ENCODE results near the gene AUH. TPM values are rescaled to one million over a fixed set of nuclear protein-coding genes. Genes with fewer than 3 reads are reported as not detected.

The AUH gene
- total and polyA plus RNA-seq, 10 of the 15 experiments (the other 5 are each of a cell fraction or from before 2014, with no cell fraction given): 1.7 to 7.3 (median 4.6) TPM

DNA sequence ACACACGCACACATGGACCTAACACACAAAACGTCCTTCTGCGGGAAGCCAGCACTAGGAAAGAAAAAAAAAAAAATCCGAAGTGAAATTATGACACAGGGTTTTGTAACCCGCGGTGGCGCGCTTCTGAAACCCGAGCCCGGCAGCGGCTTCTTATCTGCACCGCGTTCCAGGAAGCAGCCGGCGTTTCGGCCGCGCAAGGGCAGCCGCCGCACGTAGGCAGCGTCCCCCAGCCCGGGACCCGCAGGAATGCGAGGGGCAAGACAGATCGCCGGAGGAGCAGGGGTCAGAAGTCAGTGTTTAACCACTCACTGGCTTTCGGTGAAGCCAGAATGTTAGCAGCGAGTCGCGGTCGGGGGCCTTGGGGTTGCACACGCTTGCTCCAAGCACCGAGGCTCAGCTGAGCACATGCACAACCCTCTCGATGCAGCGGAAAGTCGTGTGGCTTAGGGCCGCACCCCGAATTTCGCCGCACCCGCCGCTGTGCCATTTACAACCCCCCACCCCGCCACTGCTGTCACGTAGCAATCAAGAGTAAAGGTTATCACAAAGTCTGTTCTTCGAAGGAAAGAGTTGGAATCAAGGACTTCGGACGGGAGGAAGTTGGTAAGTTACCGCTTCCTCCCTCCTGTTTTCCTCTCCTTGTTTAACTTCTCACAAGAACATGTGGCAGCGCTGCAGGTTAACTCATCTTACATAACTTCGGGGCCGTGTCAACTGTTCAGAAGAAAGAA, 167.9 kb downstream of the AUH start (continued):
- TF ChIP-seq MYC (IDR thresholded peaks at IDR 0.05; ENCODE audit: insufficient read depth, insufficient read length, insufficient replicate concordance, low read length, severe bottlenecking): no peak
- no peak for TF ChIP-seq SIX5 (IDR thresholded peaks at IDR 0.05; ENCODE audit: low read depth, low read length, severe bottlenecking)
- TF ChIP-seq LARP7 (IDR thresholded peaks at IDR 0.05): no peak
- TF ChIP-seq POLR2AphosphoS2 (IDR thresholded peaks at IDR 0.05; ENCODE audit: low read depth, low read length): no peak
- TF ChIP-seq, protein P1, sequence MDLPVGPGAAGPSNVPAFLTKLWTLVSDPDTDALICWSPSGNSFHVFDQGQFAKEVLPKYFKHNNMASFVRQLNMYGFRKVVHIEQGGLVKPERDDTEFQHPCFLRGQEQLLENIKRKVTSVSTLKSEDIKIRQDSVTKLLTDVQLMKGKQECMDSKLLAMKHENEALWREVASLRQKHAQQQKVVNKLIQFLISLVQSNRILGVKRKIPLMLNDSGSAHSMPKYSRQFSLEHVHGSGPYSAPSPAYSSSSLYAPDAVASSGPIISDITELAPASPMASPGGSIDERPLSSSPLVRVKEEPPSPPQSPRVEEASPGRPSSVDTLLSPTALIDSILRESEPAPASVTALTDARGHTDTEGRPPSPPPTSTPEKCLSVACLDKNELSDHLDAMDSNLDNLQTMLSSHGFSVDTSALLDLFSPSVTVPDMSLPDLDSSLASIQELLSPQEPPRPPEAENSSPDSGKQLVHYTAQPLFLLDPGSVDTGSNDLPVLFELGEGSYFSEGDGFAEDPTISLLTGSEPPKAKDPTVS (IDR thresholded peaks at IDR 0.05; ENCODE audit: low read depth, low read length): no peak
- no peak for TF ChIP-seq SMAD5 (IDR thresholded peaks at IDR 0.05; ENCODE audit: low read depth)
- TF ChIP-seq, protein P2, sequence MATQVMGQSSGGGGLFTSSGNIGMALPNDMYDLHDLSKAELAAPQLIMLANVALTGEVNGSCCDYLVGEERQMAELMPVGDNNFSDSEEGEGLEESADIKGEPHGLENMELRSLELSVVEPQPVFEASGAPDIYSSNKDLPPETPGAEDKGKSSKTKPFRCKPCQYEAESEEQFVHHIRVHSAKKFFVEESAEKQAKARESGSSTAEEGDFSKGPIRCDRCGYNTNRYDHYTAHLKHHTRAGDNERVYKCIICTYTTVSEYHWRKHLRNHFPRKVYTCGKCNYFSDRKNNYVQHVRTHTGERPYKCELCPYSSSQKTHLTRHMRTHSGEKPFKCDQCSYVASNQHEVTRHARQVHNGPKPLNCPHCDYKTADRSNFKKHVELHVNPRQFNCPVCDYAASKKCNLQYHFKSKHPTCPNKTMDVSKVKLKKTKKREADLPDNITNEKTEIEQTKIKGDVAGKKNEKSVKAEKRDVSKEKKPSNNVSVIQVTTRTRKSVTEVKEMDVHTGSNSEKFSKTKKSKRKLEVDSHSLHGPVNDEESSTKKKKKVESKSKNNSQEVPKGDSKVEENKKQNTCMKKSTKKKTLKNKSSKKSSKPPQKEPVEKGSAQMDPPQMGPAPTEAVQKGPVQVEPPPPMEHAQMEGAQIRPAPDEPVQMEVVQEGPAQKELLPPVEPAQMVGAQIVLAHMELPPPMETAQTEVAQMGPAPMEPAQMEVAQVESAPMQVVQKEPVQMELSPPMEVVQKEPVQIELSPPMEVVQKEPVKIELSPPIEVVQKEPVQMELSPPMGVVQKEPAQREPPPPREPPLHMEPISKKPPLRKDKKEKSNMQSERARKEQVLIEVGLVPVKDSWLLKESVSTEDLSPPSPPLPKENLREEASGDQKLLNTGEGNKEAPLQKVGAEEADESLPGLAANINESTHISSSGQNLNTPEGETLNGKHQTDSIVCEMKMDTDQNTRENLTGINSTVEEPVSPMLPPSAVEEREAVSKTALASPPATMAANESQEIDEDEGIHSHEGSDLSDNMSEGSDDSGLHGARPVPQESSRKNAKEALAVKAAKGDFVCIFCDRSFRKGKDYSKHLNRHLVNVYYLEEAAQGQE (IDR thresholded peaks at IDR 0.05; ENCODE audit: low read depth, low read length): no peak
- TF ChIP-seq, protein P3, sequence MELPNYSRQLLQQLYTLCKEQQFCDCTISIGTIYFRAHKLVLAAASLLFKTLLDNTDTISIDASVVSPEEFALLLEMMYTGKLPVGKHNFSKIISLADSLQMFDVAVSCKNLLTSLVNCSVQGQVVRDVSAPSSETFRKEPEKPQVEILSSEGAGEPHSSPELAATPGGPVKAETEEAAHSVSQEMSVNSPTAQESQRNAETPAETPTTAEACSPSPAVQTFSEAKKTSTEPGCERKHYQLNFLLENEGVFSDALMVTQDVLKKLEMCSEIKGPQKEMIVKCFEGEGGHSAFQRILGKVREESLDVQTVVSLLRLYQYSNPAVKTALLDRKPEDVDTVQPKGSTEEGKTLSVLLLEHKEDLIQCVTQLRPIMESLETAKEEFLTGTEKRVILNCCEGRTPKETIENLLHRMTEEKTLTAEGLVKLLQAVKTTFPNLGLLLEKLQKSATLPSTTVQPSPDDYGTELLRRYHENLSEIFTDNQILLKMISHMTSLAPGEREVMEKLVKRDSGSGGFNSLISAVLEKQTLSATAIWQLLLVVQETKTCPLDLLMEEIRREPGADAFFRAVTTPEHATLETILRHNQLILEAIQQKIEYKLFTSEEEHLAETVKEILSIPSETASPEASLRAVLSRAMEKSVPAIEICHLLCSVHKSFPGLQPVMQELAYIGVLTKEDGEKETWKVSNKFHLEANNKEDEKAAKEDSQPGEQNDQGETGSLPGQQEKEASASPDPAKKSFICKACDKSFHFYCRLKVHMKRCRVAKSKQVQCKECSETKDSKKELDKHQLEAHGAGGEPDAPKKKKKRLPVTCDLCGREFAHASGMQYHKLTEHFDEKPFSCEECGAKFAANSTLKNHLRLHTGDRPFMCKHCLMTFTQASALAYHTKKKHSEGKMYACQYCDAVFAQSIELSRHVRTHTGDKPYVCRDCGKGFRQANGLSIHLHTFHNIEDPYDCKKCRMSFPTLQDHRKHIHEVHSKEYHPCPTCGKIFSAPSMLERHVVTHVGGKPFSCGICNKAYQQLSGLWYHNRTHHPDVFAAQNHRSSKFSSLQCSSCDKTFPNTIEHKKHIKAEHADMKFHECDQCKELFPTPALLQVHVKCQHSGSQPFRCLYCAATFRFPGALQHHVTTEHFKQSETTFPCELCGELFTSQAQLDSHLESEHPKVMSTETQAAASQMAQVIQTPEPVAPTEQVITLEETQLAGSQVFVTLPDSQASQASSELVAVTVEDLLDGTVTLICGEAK (IDR thresholded peaks at IDR 0.05; ENCODE audit: borderline replicate concordance): no peak
- TF ChIP-seq IRF4 (IDR thresholded peaks at IDR 0.05; ENCODE audit: low read depth, low read length): no peak
- TF ChIP-seq ZNF622 (IDR thresholded peaks at IDR 0.05): no peak
- TF ChIP-seq, protein P4, sequence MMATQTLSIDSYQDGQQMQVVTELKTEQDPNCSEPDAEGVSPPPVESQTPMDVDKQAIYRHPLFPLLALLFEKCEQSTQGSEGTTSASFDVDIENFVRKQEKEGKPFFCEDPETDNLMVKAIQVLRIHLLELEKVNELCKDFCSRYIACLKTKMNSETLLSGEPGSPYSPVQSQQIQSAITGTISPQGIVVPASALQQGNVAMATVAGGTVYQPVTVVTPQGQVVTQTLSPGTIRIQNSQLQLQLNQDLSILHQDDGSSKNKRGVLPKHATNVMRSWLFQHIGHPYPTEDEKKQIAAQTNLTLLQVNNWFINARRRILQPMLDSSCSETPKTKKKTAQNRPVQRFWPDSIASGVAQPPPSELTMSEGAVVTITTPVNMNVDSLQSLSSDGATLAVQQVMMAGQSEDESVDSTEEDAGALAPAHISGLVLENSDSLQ (IDR thresholded peaks at IDR 0.05): no peak
- no peak for TF ChIP-seq YBX1 (IDR thresholded peaks at IDR 0.05)
- no peak for TF ChIP-seq POLR2AphosphoS5 (IDR thresholded peaks at IDR 0.05; ENCODE audit: low read length)
- no peak for TF ChIP-seq EZH2 (IDR thresholded peaks at IDR 0.05; ENCODE audit: borderline replicate concordance, control insufficient read depth, low read depth, low read length)
- TF ChIP-seq, protein P5, sequence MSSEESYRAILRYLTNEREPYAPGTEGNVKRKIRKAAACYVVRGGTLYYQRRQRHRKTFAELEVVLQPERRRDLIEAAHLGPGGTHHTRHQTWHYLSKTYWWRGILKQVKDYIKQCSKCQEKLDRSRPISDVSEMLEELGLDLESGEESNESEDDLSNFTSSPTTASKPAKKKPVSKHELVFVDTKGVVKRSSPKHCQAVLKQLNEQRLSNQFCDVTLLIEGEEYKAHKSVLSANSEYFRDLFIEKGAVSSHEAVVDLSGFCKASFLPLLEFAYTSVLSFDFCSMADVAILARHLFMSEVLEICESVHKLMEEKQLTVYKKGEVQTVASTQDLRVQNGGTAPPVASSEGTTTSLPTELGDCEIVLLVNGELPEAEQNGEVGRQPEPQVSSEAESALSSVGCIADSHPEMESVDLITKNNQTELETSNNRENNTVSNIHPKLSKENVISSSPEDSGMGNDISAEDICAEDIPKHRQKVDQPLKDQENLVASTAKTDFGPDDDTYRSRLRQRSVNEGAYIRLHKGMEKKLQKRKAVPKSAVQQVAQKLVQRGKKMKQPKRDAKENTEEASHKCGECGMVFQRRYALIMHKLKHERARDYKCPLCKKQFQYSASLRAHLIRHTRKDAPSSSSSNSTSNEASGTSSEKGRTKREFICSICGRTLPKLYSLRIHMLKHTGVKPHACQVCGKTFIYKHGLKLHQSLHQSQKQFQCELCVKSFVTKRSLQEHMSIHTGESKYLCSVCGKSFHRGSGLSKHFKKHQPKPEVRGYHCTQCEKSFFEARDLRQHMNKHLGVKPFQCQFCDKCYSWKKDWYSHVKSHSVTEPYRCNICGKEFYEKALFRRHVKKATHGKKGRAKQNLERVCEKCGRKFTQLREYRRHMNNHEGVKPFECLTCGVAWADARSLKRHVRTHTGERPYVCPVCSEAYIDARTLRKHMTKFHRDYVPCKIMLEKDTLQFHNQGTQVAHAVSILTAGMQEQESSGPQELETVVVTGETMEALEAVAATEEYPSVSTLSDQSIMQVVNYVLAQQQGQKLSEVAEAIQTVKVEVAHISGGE (CRISPR knock-in tag; IDR thresholded peaks at IDR 0.05): no peak
- no peak for TF ChIP-seq GABPA (IDR thresholded peaks at IDR 0.05; ENCODE audit: low read depth)
